ENCODE results near the gene STX16.

DNA sequence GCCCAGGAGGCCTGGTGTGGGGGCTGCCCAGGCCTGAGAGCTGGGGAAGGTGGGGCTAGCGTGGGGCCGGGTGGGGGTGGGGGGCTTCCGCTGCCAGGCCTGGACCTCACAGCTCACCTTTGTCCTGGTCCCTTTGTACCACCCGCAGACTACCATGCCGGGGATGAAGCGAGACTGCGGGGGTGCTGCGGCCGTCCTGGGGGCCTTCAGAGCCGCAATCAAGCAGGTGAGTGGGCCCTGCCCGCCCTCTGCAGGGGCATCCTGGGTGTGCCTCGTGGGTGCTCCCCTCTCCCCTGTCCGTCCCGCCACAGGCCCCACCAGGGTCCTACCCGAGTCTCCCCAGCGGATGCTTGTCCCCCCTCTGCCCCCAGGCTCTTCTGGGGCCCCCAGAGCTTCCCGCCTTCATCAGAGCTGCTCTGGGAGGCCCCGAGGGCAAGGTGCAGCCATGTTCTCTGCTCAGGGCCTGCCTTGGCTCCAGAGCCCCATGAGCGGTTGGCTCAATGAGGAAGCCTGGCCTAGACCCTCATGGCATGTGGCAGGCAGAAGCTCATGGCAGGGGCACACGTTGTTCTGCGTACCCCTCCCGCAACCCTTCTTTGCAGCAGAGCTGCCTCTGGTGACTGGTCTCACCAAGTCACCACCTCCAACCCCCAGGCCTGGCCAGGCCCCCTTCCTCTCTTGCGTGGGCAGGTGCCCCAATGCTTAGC is 56.0 kb downstream of the STX16 start:
- TF ChIP-seq POLR2AphosphoS5 (IDR thresholded peaks at IDR 0.05; ENCODE audit: low read depth, low read length) (no peak), SIN3A (IDR thresholded peaks at IDR 0.05; ENCODE audit: borderline replicate concordance, insufficient read depth, low read length) (no peak)
- TF ChIP-seq, protein P1, sequence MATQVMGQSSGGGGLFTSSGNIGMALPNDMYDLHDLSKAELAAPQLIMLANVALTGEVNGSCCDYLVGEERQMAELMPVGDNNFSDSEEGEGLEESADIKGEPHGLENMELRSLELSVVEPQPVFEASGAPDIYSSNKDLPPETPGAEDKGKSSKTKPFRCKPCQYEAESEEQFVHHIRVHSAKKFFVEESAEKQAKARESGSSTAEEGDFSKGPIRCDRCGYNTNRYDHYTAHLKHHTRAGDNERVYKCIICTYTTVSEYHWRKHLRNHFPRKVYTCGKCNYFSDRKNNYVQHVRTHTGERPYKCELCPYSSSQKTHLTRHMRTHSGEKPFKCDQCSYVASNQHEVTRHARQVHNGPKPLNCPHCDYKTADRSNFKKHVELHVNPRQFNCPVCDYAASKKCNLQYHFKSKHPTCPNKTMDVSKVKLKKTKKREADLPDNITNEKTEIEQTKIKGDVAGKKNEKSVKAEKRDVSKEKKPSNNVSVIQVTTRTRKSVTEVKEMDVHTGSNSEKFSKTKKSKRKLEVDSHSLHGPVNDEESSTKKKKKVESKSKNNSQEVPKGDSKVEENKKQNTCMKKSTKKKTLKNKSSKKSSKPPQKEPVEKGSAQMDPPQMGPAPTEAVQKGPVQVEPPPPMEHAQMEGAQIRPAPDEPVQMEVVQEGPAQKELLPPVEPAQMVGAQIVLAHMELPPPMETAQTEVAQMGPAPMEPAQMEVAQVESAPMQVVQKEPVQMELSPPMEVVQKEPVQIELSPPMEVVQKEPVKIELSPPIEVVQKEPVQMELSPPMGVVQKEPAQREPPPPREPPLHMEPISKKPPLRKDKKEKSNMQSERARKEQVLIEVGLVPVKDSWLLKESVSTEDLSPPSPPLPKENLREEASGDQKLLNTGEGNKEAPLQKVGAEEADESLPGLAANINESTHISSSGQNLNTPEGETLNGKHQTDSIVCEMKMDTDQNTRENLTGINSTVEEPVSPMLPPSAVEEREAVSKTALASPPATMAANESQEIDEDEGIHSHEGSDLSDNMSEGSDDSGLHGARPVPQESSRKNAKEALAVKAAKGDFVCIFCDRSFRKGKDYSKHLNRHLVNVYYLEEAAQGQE (IDR thresholded peaks at IDR 0.05; ENCODE audit: insufficient read depth in 1 of 2, low read depth in 2 of 2, low read length in 2 of 2): no peak

Data from PFSK-1 (cell line).